Common myeloid progenitor, CD34-positive (primary cell): ENCODE measurements around the gene CBR4.

ENCODE experiments used
- CTCF ChIA-PET: fragments of 350-600 bp; sonication (Branson Sonifier 250); formaldehyde crosslinking; loops from one replicate; lab custom pipeline; 2021; ENCODE audit warnings: antibody characterized with exemption; lab: Charles Lee
- POLR2A ChIA-PET: fragments of 350-600 bp; sonication (Branson Sonifier 250); formaldehyde crosslinking; loops from one replicate; lab custom pipeline; 2021; ENCODE audit warnings: antibody characterized with exemption; lab: Charles Lee
- DNase-seq, 3 donors: peaks; one replicate each; pipeline versions ENCODE4 v3.0.0 to v3.0.0-alpha.2; 2013
- H3K27ac ChIP-seq, 2 experiments: 1 replicate in 1 of 2; 2 replicates in 1 of 2; pipeline ENCODE4 v1.7.0; 2013; ENCODE audit warnings: inconsistent platforms in 2 of 2, low read length in 2 of 2, mild to moderate bottlenecking in 2 of 2, low read depth in 1 of 2, moderate library complexity in 1 of 2; ENCODE audit not compliant: severe bottlenecking in 2 of 2, insufficient read depth in 1 of 2, poor library complexity in 1 of 2
- H3K27me3 ChIP-seq, 5 experiments: replicated peaks in 2 of 5; 1 replicate in 3 of 5; 2 replicates in 2 of 5; pipeline versions ENCODE4 v1.6.1 to v1.7.0; 2013; ENCODE audit warnings: low read length in 4 of 5, mild to moderate bottlenecking in 2 of 5, moderate library complexity in 2 of 5, inconsistent platforms in 1 of 5; ENCODE audit not compliant: insufficient read depth in 5 of 5, control insufficient read depth in 4 of 5
- H3K36me3 ChIP-seq, 4 experiments: 1 replicate in 2 of 4; 2 replicates in 2 of 4; pipeline versions ENCODE4 v1.6.1 to v1.7.0; 2013; ENCODE audit warnings: low read length in 3 of 4, control low read depth in 1 of 4, mild to moderate bottlenecking in 1 of 4; ENCODE audit not compliant: control insufficient read depth in 4 of 4, insufficient read depth in 4 of 4
- H3K4me1 ChIP-seq, 4 experiments: 1 replicate in 3 of 4; 2 replicates in 1 of 4; pipeline versions ENCODE4 v1.6.1 to v1.7.1; 2013; ENCODE audit warnings: low read length in 3 of 4, mild to moderate bottlenecking in 3 of 4, control low read depth in 1 of 4, inconsistent platforms in 1 of 4, moderate library complexity in 1 of 4; ENCODE audit not compliant: control insufficient read depth in 4 of 4, insufficient read depth in 4 of 4; ENCODE audit errors: control extremely low read depth in 1 of 4
- H3K4me3 ChIP-seq, 7 experiments: 1 replicate in 4 of 7; 2 replicates in 3 of 7; pipeline versions ENCODE4 v1.5.1 to v1.7.0; 2013; ENCODE audit warnings: mild to moderate bottlenecking in 7 of 7, low read length in 6 of 7, moderate library complexity in 6 of 7, inconsistent platforms in 2 of 7, low read depth in 2 of 7, control low read depth in 1 of 7; ENCODE audit not compliant: insufficient read depth in 4 of 7, control insufficient read depth in 1 of 7; ENCODE audit errors: extremely low read depth in 1 of 7
- H3K9me3 ChIP-seq, 5 experiments: 1 replicate in 4 of 5; 2 replicates in 1 of 5; pipeline versions ENCODE4 v1.6.1 to v1.7.1; 2013; ENCODE audit warnings: low read length in 4 of 5, mild to moderate bottlenecking in 2 of 5, inconsistent platforms in 1 of 5, low read depth in 1 of 5, moderate library complexity in 1 of 5; ENCODE audit not compliant: control insufficient read depth in 4 of 5, insufficient read depth in 2 of 5; ENCODE audit errors: control extremely low read depth in 1 of 5
- WGBS: methylation state at CpG from one replicate; pipeline ENCODE4 v1.1.5; 2013; ENCODE audit not compliant: insufficient coverage; 5-methylcytosine and 5-hydroxymethylcytosine counted together

The CBR4 gene

DNA sequence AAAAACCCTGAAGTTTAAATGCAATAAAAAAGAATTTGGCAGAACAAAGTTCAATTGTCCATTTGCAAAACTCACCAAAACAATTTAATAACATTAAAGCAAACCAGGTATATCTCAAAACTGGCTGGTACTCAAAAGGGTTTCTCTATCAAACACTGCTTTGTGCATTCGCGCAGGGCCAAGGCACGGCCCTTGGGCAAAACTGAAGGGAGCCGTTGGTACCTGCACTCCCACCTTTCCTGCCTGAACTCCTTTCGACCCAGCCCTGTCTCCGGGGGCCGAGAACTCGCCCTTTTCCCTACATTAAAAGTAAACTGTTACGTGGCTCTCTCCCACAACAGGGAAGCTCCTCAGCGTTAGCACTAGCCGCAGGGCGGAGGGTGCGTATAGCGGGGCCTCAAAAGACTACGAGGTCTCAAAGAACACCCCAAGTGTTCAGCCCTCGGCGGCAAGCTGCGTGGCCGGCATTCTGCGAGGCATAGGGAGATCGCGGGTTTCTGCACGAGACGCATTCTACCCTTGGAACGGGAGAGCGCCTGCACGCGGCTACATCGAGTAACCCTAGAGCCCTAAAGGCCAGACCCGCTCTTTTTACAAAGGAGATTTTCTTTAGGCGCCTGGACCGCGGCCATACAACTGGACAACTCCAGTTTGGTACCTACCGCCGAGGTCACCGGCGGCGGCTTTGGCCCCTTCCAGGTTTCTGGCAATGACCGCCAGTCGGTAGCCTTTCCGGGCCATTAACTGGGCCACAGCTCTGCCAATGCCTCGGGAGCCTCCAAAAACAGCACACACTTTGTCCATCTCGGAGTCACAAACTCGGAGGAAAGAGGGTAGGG, 550 bp downstream of the CBR4 start:
- Histone ChIP-seq H3K27me3 (no peaks in the 10 kb centered on the region), H3K4me1 (peaks cover 10 to 28% (median 17%) of the 10 kb centered on the region in 4 experiments), H3K9me3 (no peaks in the 10 kb centered on the region), H3K27ac (peak overlapping the region; percentile 84 to 94), H3K4me3 (peak overlapping the region; percentile 47 to 99 (median 92)), H3K36me3 (peaks cover 0 to 4% (median 3%) of the 10 kb centered on the region in 4 experiments)
- peak; percentile 68 to 83 (median 78) for DNase-seq
- ChIA-PET POLR2A (interaction anchor here (0.6 to 0.7 kb wide), 4 partner anchors 97 to 817 kb away, joined by 3 to 5 read pairs (median 3); partner anchors contain the start of gene SH3RF1), CTCF (interaction anchor here (0.7 to 2.1 kb wide), 8 partner anchors 9 to 482 kb away, joined by 3 to 11 read pairs (median 3); no protein-coding TSS in a partner anchor)
- under 1% methylated on average over 34 of the region's 44 CpGs for WGBS

- Histone ChIP-seq H3K27ac (no peak overlapping the region), H3K36me3 (peaks cover 11 to 23% (median 19%) of the 10 kb centered on the region in 4 experiments), H3K4me3 (no peak overlapping the region), H3K27me3 (no peaks in the 10 kb centered on the region), H3K4me1 (peaks cover 8 to 24% (median 15%) of the 10 kb centered on the region in 4 experiments), H3K9me3 (no peaks in the 10 kb centered on the region)
- CTCF ChIA-PET: interaction anchor here (0.8 to 1.8 kb wide), 6 partner anchors 9 to 294 kb away, joined by 3 to 12 read pairs (median 4); no protein-coding TSS in a partner anchor
- WGBS: 100% methylated on average over 1 of the region's 1 CpG
- peak; percentile 21 to 55 (median 50) for DNase-seq
- POLR2A ChIA-PET: no interaction called here
These were observed 4.5 kb downstream of the CBR4 start for GRCh38 chr4:169005453-169006099.

- no peak overlapping the region for H3K27ac ChIP-seq
- no peak for DNase-seq
- no peaks in the 10 kb centered on the region for H3K4me1 ChIP-seq
- ChIA-PET CTCF (interaction anchor here (1.8 to 5.5 kb wide), 3 partner anchors 10 to 566 kb away, joined by 4 to 31 read pairs (median 11); partner anchors contain the start of gene CBR4), POLR2A (no interaction called here)
- H3K4me3 ChIP-seq: no peak overlapping the region
- peaks cover 11 to 33% (median 22%) of the 10 kb centered on the region in 4 experiments for H3K36me3 ChIP-seq
- no peaks in the 10 kb centered on the region for H3K9me3 ChIP-seq
- WGBS: no CpG with 5 or more reads among the region's 1 CpG
- no peaks in the 10 kb centered on the region for H3K27me3 ChIP-seq
These were observed 9.7 kb downstream of the CBR4 start for GRCh38 chr4:169000315-169000714.

- Histone ChIP-seq H3K9me3 (no peaks in the 10 kb centered on the region), H3K4me1 (no peaks in the 10 kb centered on the region), H3K4me3 (no peak overlapping the region), H3K27me3 (no peaks in the 10 kb centered on the region), H3K36me3 (peaks cover 13 to 33% (median 22%) of the 10 kb centered on the region in 4 experiments), H3K27ac (no peak overlapping the region)
- DNase-seq: no peak
- ChIA-PET POLR2A (no interaction called here), CTCF (interaction anchor here (0.8 to 5.5 kb wide), 4 partner anchors 11 to 567 kb away, joined by 4 to 31 read pairs (median 8); partner anchors contain the start of gene CBR4)
- WGBS: 87% methylated on average over 3 of the region's 4 CpGs
These were observed 10.2 kb downstream of the CBR4 start for GRCh38 chr4:168999809-169000208.

DNA sequence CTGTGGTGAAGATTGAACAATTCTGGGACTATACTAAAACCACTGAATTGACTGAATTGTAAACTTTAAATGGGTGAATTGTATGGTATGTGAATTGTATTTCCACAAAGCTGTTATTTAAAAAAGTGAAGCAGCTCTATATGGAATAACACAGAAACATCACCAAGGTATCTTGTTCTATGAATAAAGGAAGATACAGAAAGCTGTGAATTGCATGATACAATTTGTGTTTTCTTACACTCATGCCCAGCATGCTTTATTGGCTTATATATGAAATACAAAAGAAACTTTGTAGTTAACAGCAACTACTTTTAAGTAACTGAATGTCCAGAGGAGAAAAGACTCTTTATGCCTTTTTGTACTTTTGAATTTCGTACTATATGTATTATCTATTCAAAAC, 11.5 kb downstream of the CBR4 start:
- no peak for DNase-seq
- WGBS: no CpG with 5 or more reads among the region's 1 CpG
- Histone ChIP-seq H3K4me1 (no peaks in the 10 kb centered on the region), H3K4me3 (no peak overlapping the region), H3K27ac (no peak overlapping the region), H3K36me3 (peaks cover 13 to 29% (median 18%) of the 10 kb centered on the region in 4 experiments), H3K9me3 (no peaks in the 10 kb centered on the region), H3K27me3 (no peaks in the 10 kb centered on the region)
- POLR2A ChIA-PET: no interaction called here
- CTCF ChIA-PET: interaction anchor here (0.8 to 5.5 kb wide), 5 partner anchors 10 to 568 kb away, joined by 3 to 31 read pairs (median 4); no protein-coding TSS in a partner anchor

DNA sequence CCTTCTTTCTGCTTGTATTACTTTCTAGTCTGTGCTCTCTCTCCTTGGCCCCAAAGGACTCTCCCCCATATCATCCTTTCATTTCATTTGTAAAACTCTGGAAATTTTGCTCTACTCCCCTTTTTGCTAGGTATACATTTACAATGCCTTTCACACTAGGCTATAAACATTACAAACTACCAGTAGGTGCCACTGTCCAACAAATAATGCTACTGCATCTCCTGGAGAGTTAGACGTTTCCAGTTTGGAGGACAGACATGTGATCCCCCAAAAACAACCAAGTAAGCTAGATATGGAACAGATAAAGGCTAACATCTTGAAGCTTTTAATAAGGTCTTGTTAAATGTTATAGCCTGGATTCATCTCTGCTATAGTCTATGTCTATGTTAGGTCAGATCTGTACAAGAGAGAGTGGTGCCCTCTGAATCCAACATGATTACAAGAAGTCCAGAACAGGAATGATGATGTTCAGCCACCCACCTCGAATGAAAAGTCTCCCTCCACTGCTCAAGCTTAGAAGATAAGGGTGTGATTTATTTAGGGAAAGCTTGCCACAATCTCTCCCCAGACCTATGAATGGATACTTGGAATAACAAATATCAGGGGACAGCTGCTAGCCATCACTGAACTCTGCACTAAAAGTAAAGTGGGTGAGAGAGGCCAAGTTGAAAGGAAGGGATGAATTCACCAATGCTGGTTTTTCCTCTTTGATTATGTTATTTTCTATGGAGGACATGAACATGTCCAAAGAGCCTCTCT, 14.3 kb downstream of the CBR4 start:
- CTCF ChIA-PET: interaction anchor here (1.1 to 1.7 kb wide), 4 partner anchors 10 to 584 kb away, joined by 4 to 6 read pairs (median 4); no protein-coding TSS in a partner anchor

More for the DNA sequence above, 14.3 kb downstream of the CBR4 start:
- H3K4me3 ChIP-seq: no peak overlapping the region
- DNase-seq: peak in 2 of 3 donors; percentile 34 to 45
- no peak overlapping the region for H3K27ac ChIP-seq
- no peaks in the 10 kb centered on the region for H3K4me1 ChIP-seq
- 0% methylated on average over 1 of the region's 2 CpGs for WGBS
- H3K27me3 ChIP-seq: no peaks in the 10 kb centered on the region
- H3K36me3 ChIP-seq: peaks cover 2 to 12% (median 6%) of the 10 kb centered on the region in 4 experiments
- no peaks in the 10 kb centered on the region for H3K9me3 ChIP-seq
- POLR2A ChIA-PET: no interaction called here
